Muscle of leg (tissue), 11 donors: ENCODE data around the gene DNMBP. TPM values are rescaled to one million over a fixed set of nuclear protein-coding genes. Genes with fewer than 3 reads are reported as not detected.

ENCODE experiments used
- DNase-seq: peaks from one replicate; pipeline ENCODE4 v3.0.0; 2013
- H3K27ac ChIP-seq: one replicate; pipeline ENCODE4 v1.5.1; 2013; ENCODE audit warnings: mild to moderate bottlenecking, low read length, control low read depth
- H3K27me3 ChIP-seq: one replicate; pipeline ENCODE4 v1.6.1; 2013; ENCODE audit warnings: low read length; ENCODE audit not compliant: control insufficient read depth, insufficient read depth
- H3K36me3 ChIP-seq: one replicate; pipeline ENCODE4 v1.6.1; 2013; ENCODE audit warnings: low read length; ENCODE audit not compliant: control insufficient read depth, insufficient read depth
- H3K4me1 ChIP-seq: one replicate; pipeline ENCODE4 v1.6.1; 2013; ENCODE audit warnings: low read length; ENCODE audit not compliant: control insufficient read depth, insufficient read depth
- H3K4me3 ChIP-seq: one replicate; pipeline ENCODE4 v1.5.1; 2013; ENCODE audit warnings: low read length, control low read depth
- H3K9me3 ChIP-seq: replicated peaks from 2 replicates; pipeline ENCODE4 v1.6.1; 2013; ENCODE audit warnings: low read depth, low read length; ENCODE audit not compliant: control insufficient read depth
- WGBS: methylation state at CpG from one replicate; pipeline ENCODE4 v1.1.5; 2013; ENCODE audit warnings: missing lambda C conversion rate; ENCODE audit not compliant: insufficient coverage; 5-methylcytosine and 5-hydroxymethylcytosine counted together
- polyA plus RNA-seq, 8 donors: library from polyadenylated mRNA; unstranded; fragments of 120-200 nt; gene quantifications; one replicate each; pipeline versions ENCODE4 v1.2.1 to v1.2.3, GENCODE V29; 2013; ENCODE audit warnings: inconsistent platforms in 1 of 8, low replicate concordance in 1 of 8; ENCODE audit not compliant: insufficient read length in 8 of 8, insufficient read depth in 1 of 8
- total RNA-seq: library from RNA; stranded (reverse); fragments of 120-200 nt; gene quantifications from one replicate; pipeline ENCODE4 v1.2.4, GENCODE V29; 2013

DNMBP gene
- total and polyA plus RNA-seq, 9 donors: 11.8 to 19.5 (median 17.5) TPM

- no CpG with 5 or more reads among the region's 3 CpGs for WGBS
- Histone ChIP-seq H3K4me3 (no peak overlapping the region), H3K4me1 (peaks cover 11% of the 10 kb centered on the region), H3K9me3 (no peaks in the 10 kb centered on the region), H3K27me3 (no peaks in the 10 kb centered on the region), H3K27ac (no peak overlapping the region), H3K36me3 (no peaks in the 10 kb centered on the region)
- DNase-seq: no peak
Measured at GRCh38 chr10:99853655-99854054, 156.1 kb downstream of the DNMBP start.

DNA sequence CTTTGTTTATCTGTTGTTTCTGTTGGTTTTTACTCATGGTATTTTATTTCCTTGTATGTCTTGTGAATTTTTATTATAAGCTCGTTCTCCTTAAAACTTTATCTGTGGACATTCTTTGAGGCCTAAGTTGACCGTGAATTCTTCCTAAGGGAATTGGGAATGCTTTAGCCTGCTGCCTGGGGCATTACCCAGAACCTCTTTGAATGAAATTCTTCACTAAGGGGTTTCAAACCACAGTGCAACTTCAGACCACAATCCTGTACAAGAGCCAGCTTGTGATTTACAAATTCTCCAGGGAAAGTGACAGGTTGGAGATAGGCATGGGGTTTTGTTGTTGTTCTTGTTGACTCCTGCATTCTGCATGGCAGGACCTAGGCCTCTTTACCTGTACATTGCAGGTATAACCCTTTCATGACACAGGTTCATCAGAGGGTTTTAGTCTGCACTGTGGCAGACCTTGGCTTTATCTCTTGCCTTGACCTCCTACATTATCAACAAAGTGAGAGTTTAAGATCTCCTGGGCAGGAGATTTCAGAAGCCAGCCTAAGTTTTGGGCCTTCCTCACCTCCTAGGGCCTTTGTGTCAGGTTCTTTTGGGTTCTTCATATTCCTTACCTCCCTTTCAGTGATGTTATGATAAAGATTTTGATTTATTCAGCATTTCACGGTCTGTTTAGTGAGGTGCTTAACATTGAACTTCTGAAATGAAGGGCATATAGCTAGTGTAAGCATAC is 157.1 kb downstream of the DNMBP start:
- H3K27ac ChIP-seq: no peak overlapping the region
- H3K9me3 ChIP-seq: no peaks in the 10 kb centered on the region
- DNase-seq: no peak
- no peak overlapping the region for H3K4me3 ChIP-seq
- peaks cover 11% of the 10 kb centered on the region for H3K4me1 ChIP-seq
- no CpG with 5 or more reads among the region's 3 CpGs for WGBS
- H3K36me3 ChIP-seq: no peaks in the 10 kb centered on the region
- H3K27me3 ChIP-seq: no peaks in the 10 kb centered on the region

GRCh38 chr10:99851825-99852224 is 157.9 kb downstream of the DNMBP start:
- no peaks in the 10 kb centered on the region for H3K36me3 ChIP-seq
- H3K9me3 ChIP-seq: no peaks in the 10 kb centered on the region
- no peaks in the 10 kb centered on the region for H3K27me3 ChIP-seq
- no peak overlapping the region for H3K27ac ChIP-seq
- no peak for DNase-seq
- no peak overlapping the region for H3K4me3 ChIP-seq
- H3K4me1 ChIP-seq: peaks cover 11% of the 10 kb centered on the region
- no CpG with 5 or more reads among the region's 3 CpGs for WGBS

- no peaks in the 10 kb centered on the region for H3K27me3 ChIP-seq
- WGBS: no CpG with 5 or more reads among the region's 5 CpGs
- DNase-seq: peak; percentile 31
- H3K27ac ChIP-seq: peak overlapping the region; percentile 9
- peaks cover 17% of the 10 kb centered on the region for H3K4me1 ChIP-seq
- H3K4me3 ChIP-seq: no peak overlapping the region
- H3K9me3 ChIP-seq: no peaks in the 10 kb centered on the region
- no peaks in the 10 kb centered on the region for H3K36me3 ChIP-seq
Measured at GRCh38 chr10:99850767-99851340, 158.9 kb downstream of the DNMBP start.

GRCh38 chr10:99850021-99850766 is 159.6 kb downstream of the DNMBP start:
- Histone ChIP-seq H3K36me3 (no peaks in the 10 kb centered on the region), H3K27me3 (no peaks in the 10 kb centered on the region), H3K4me3 (no peak overlapping the region), H3K27ac (peak overlapping the region; percentile 38), H3K9me3 (no peaks in the 10 kb centered on the region), H3K4me1 (peaks cover 20% of the 10 kb centered on the region)
- DNase-seq: peak; percentile 85
- WGBS: 66% methylated on average over 5 of the region's 11 CpGs

DNA sequence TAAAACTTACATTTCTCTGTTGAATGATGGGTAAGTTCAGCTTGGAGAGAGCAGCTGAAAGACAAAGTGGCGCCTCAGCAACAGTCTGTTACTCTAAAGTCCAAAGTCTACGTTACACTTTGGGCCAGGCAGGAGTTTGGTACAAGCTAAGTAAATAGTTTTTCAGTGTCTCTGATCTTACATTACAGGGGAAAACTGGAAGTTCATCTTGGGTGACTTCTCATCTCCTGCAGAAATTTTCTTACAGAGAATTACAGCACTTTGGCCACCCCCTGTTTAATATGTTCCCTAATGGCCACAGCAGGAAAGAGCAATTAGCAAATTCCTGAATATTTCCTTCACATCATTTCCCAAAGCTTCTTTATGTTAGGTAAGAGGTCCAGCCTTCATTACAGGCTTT is 160.2 kb downstream of the DNMBP start:
- H3K4me3 ChIP-seq: no peak overlapping the region
- DNase-seq: no peak
- no peaks in the 10 kb centered on the region for H3K36me3 ChIP-seq
- no peaks in the 10 kb centered on the region for H3K27me3 ChIP-seq
- H3K4me1 ChIP-seq: peaks cover 20% of the 10 kb centered on the region
- no peaks in the 10 kb centered on the region for H3K9me3 ChIP-seq
- no CpG with 5 or more reads among the region's 2 CpGs for WGBS
- H3K27ac ChIP-seq: no peak overlapping the region

GRCh38 chr10:99849057-99849456 is 160.7 kb downstream of the DNMBP start:
- Histone ChIP-seq H3K36me3 (no peaks in the 10 kb centered on the region), H3K27me3 (no peaks in the 10 kb centered on the region), H3K9me3 (no peaks in the 10 kb centered on the region), H3K4me1 (peaks cover 20% of the 10 kb centered on the region), H3K4me3 (no peak overlapping the region), H3K27ac (no peak overlapping the region)
- no peak for DNase-seq
- WGBS: 100% methylated on average over 4 of the region's 7 CpGs

DNA sequence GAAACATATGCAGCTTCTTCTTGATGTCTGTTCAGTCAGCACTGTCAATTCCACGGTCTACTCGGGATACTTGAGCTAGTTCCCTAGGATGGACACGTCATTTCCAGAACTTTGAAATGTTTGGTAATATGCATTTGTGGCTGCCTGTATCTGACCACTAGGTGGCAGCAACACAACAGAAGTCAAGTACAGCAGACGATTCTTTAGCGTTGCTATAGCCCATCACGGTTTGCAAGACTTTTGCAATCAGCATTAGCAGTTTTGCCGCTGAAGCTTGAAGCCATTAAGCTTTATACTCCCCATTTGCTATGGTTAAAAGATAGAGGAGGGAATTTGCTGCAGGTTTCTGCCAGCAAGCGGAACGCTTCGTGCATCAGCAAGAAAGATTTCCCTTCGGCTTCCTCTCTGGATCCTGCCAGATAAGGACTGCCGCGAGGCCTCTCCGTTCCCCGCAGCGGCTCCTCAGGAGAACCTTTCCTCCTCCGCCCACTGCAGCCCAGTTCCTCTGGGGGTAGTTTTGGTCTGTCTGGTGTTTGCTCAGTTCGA is 163.8 kb downstream of the DNMBP start:
- 0% methylated on average over 2 of the region's 18 CpGs for WGBS
- no peaks in the 10 kb centered on the region for H3K36me3 ChIP-seq
- H3K4me1 ChIP-seq: peaks cover 20% of the 10 kb centered on the region
- no peaks in the 10 kb centered on the region for H3K9me3 ChIP-seq
- H3K27me3 ChIP-seq: no peaks in the 10 kb centered on the region
- peak overlapping the region; percentile 59 for H3K27ac ChIP-seq
- peak overlapping the region; percentile 22 for H3K4me3 ChIP-seq
- DNase-seq: peak; percentile 95

DNA sequence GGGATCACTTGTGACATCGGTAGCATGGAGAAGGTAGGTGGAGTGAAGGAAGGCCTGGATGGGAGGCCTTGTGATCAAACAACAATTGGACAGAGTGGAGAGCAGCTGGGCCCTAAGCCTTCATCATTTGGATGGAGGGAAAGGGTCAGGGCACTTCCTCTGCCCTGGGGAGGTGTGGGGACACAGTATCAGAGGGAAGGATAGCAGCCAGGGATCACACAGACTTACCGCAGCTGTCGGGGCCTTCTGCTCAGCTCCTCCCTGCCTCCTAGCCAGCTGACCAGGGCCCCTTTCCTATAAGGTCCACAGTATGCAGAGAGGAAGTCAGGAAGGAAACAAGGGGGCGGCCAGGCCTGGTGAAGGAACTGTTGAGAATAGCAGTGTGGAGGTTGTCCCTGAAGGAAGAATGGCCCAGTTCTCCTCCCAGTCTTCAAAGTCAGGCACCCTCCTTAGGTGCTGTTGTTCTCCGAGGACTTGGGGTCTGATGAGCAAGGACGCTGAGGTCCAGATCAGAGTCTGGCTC is 165.3 kb downstream of the DNMBP start:
- WGBS: 48% methylated on average over 5 of the region's 6 CpGs
- no peak for DNase-seq
- Histone ChIP-seq H3K27ac (no peak overlapping the region), H3K4me3 (no peak overlapping the region), H3K4me1 (peaks cover 10% of the 10 kb centered on the region), H3K36me3 (no peaks in the 10 kb centered on the region), H3K9me3 (no peaks in the 10 kb centered on the region), H3K27me3 (no peaks in the 10 kb centered on the region)

DNA sequence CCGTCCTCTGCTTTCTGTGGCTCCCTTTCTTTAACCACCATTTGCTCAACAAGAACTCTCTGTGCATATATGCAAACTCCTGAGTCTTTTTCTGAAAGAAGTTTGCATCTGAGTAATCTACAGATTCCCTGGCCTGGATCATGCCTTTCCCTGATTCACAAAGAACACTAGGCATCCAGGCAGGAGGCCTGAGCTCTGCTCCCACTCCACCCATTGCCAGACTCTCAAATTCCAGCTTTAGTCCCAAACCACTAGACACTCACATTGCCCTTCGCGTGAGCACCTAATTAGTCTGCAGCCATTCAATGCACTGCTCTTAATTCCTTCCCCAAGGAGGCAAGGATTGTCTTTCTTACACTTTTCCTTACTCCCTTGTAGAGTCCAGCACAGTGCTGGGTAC is 166.4 kb downstream of the DNMBP start:
- H3K27ac ChIP-seq: no peak overlapping the region
- no peaks in the 10 kb centered on the region for H3K27me3 ChIP-seq
- H3K36me3 ChIP-seq: no peaks in the 10 kb centered on the region
- WGBS: 73% methylated on average over 2 of the region's 3 CpGs
- H3K9me3 ChIP-seq: no peaks in the 10 kb centered on the region
- peaks cover 10% of the 10 kb centered on the region for H3K4me1 ChIP-seq
- no peak overlapping the region for H3K4me3 ChIP-seq
- DNase-seq: no peak
